Endothelial cell of umbilical vein (primary cell): Measurements from ENCODE around the gene ACSF3. TPM values are rescaled to one million over a fixed set of nuclear protein-coding genes. Genes with fewer than 3 reads are reported as not detected.

Experiments
- BruUV-seq: library from RNA; stranded (reverse); fragments of 400-500 nt; replicated peaks from 2 replicates; lab custom pipeline; 2021; lab: Mats Ljungman, UMichigan
- CTCF ChIA-PET: fragments of 300-600, 350-600 bp; sonication (Branson Sonifier 250); formaldehyde crosslinking; loops from one replicate; lab custom pipeline; 2021; ENCODE audit warnings: antibody characterized with exemption, inconsistent platforms; lab: Charles Lee
- POLR2A ChIA-PET: fragments of 300-600, 350-600 bp; sonication (Branson Sonifier 250); formaldehyde crosslinking; loops from one replicate; lab custom pipeline; 2021; ENCODE audit warnings: antibody characterized with exemption, inconsistent platforms; lab: Charles Lee
- DNase-seq: peaks from one replicate; pipeline ENCODE4 v3.0.0-alpha.2; 2011; ENCODE audit warnings: low read depth, low spot score
- FAIRE-seq: peaks from 2 replicates; lab custom pipeline; 2011; peaks lifted over from hg19 to GRCh38; lab: Jason Lieb, UNC
- H2AFZ ChIP-seq: 2 replicates; pipeline ENCODE4 v1.6.0; 2012; ENCODE audit warnings: low read depth, low read length, control low read depth, inconsistent platforms
- H3K27ac ChIP-seq: 2 replicates; pipeline ENCODE4 v1.5.1; 2011; ENCODE audit warnings: low read depth, mild to moderate bottlenecking, control low read depth, low read length, moderate library complexity; ENCODE audit not compliant: insufficient read depth
- H3K27me3 ChIP-seq, 2 experiments: 2 replicates each; pipeline versions ENCODE4 v1.6.0 to v1.6.1; 2011; ENCODE audit warnings: low read length in 2 of 2, mixed read lengths in 1 of 2; ENCODE audit not compliant: control insufficient read depth in 2 of 2, insufficient read depth in 2 of 2
- H3K36me3 ChIP-seq, 2 experiments: 2 replicates in 1 of 2; 3 replicates in 1 of 2; pipeline ENCODE4 v1.5.1; 2011; ENCODE audit warnings: low read length in 2 of 2, mild to moderate bottlenecking in 1 of 2, moderate library complexity in 1 of 2; ENCODE audit not compliant: control insufficient read depth in 2 of 2, insufficient read depth in 2 of 2; ENCODE audit errors: extremely low read depth in 1 of 2
- H3K4me1 ChIP-seq: 3 replicates; pipeline ENCODE4 v1.5.1; 2011; ENCODE audit warnings: mild to moderate bottlenecking, low read length; ENCODE audit not compliant: control insufficient read depth, insufficient read depth; ENCODE audit errors: extremely low read depth
- H3K4me2 ChIP-seq: 2 replicates; pipeline ENCODE4 v1.6.1; 2011; ENCODE audit warnings: low read length, control low read depth, mixed read lengths; ENCODE audit not compliant: insufficient read depth
- H3K4me3 ChIP-seq, 3 experiments: fragments of 200-600 bp in 1 of 3; sonication (generic), shearing (Covaris generic) in 1 of 3; replicated peaks in 1 of 3; 2 replicates each; pipeline ENCODE4 v1.5.1; 2011 to 2016; ENCODE audit warnings: control low read depth in 3 of 3, low read length in 3 of 3, mild to moderate bottlenecking in 2 of 3, inconsistent platforms in 1 of 3, low read depth in 1 of 3, moderate library complexity in 1 of 3; ENCODE audit not compliant: insufficient read depth in 1 of 3
- H3K79me2 ChIP-seq: 2 replicates; pipeline ENCODE4 v1.6.0; 2012; ENCODE audit warnings: low read length, inconsistent platforms; ENCODE audit not compliant: control insufficient read depth, insufficient read depth
- H3K9ac ChIP-seq: replicated peaks from 2 replicates; pipeline ENCODE3; 2011; ENCODE audit warnings: low read length, control low read depth; ENCODE audit not compliant: insufficient read depth; ENCODE audit errors: extremely low read depth
- H3K9me1 ChIP-seq: replicated peaks from 3 replicates; pipeline ENCODE4 v1.6.0; 2011; ENCODE audit warnings: mild to moderate bottlenecking, low read length; ENCODE audit not compliant: control insufficient read depth, insufficient read depth; ENCODE audit errors: extremely low read depth
- H3K9me3 ChIP-seq: replicated peaks from 2 replicates; pipeline ENCODE4 v1.5.1; 2012; ENCODE audit warnings: low read length, inconsistent platforms; ENCODE audit not compliant: control insufficient read depth, insufficient read depth
- H4K20me1 ChIP-seq: replicated peaks from 2 replicates; pipeline ENCODE3; 2011; ENCODE audit warnings: mild to moderate bottlenecking, low read length; ENCODE audit not compliant: control insufficient read depth, insufficient read depth; ENCODE audit errors: extremely low read depth
- EZH2 ChIP-seq: IDR thresholded peaks from 2 replicates; pipeline ENCODE4 v1.6.1; 2012; ENCODE audit warnings: borderline replicate concordance, low read depth, mild to moderate bottlenecking, moderate library complexity, low read length, inconsistent platforms; ENCODE audit not compliant: severe bottlenecking
- FOS ChIP-seq: IDR thresholded peaks from 2 replicates; pipeline ENCODE4 v1.6.1; 2011; ENCODE audit warnings: mild to moderate bottlenecking, low read length, moderate library complexity, borderline replicate concordance; ENCODE audit not compliant: insufficient read depth
- GATA2 ChIP-seq: IDR thresholded peaks from 2 replicates; pipeline ENCODE4 v1.7.0; 2011; ENCODE audit warnings: low read depth, mild to moderate bottlenecking, moderate library complexity, mixed read lengths, low read length; ENCODE audit not compliant: insufficient read length, insufficient read depth
- JUN ChIP-seq: IDR thresholded peaks from 2 replicates; pipeline ENCODE4 v1.6.1; 2011; ENCODE audit warnings: borderline replicate concordance, low read depth; ENCODE audit not compliant: insufficient read length, insufficient read depth
- MYC ChIP-seq: IDR thresholded peaks from one replicate; pipeline ENCODE4 v1.6.1; 2011; ENCODE audit warnings: mild to moderate bottlenecking, low read depth, low read length
- POLR2A ChIP-seq: IDR thresholded peaks from 2 replicates; pipeline ENCODE4 v1.6.1; 2012; ENCODE audit warnings: low read depth, mild to moderate bottlenecking, control low read depth, low read length
- POLR2AphosphoS5 ChIP-seq: IDR thresholded peaks from 2 replicates; pipeline ENCODE4 v1.6.1; 2012; ENCODE audit warnings: low read depth, mild to moderate bottlenecking, control low read depth, low read length, moderate library complexity; ENCODE audit not compliant: insufficient read depth
- dilution Hi-C: fragments of 300-500 bp; cut with MboI; formaldehyde crosslinking; loops from one replicate; pipeline ENCODE4 v1.15.0; 2019; ENCODE audit warnings: low sequenced_read_pairs; ENCODE audit not compliant: extremely low pct_ligation_motif_present
- intact Hi-C: fragments of 100-400 bp; cut with micrococcal nuclease; formaldehyde crosslinking; loops from one replicate; pipeline ENCODE4 v1.10.0; 2022
- polyA plus RNA-seq, 4 experiments: library from polyadenylated mRNA; depleted of rRNA in 3 of 4; stranded (reverse) in 3 of 4; unstranded in 1 of 4; fragments of >200 nt; gene quantifications; 2 replicates each; pipeline versions ENCODE4 v1.2.1 to v1.2.3, GENCODE V29; 2011 to 2012; ENCODE audit warnings: missing spikeins in 1 of 4
- total RNA-seq: library from RNA; stranded (reverse); gene quantifications from 2 replicates; pipeline ENCODE4 v1.2.3, GENCODE V29; 2021
- TF ChIP-seq, protein P1 (sequence below): IDR thresholded peaks from 2 replicates; pipeline ENCODE4 v1.6.1; 2011; ENCODE audit not compliant: insufficient read depth, insufficient read length
- TF ChIP-seq, protein P2 (sequence below), 2 donors: IDR thresholded peaks; 1 replicate in 1 of 2; 2 replicates in 1 of 2; pipeline ENCODE4 v1.5.1; 2011; ENCODE audit warnings: low read length in 2 of 2, mild to moderate bottlenecking in 2 of 2, moderate library complexity in 2 of 2, control low read depth in 1 of 2, inconsistent platforms in 1 of 2, low read depth in 1 of 2; ENCODE audit not compliant: insufficient read depth in 1 of 2; ENCODE audit errors: extremely low read depth in 1 of 2

The ACSF3 gene
- total and polyA plus RNA-seq, 2 donors (not counting 3 experiments of a cell fraction or from before 2014, with no cell fraction given) = 18.6 to 33.2 TPM

DNA sequence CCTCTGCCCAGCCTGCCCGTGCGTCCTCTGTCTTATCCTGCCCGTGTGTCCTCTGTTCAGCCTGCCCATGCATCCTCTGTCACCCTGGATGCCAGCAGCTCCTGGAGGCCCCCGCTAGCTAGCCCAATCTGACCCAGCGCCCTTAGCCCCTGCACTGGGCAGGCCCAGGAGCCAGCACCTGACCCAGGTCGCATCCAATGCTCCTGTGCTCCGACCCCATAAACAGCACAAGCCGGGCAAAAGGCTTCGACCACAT, 91.0 kb downstream of the ACSF3 start:
- intact Hi-C loops = no loop called here
- BruUV-seq = no TSS peak
- H3K27me3 ChIP-seq = peaks cover 0 to 4% of the 10 kb centered on the region in 2 experiments
- H3K9ac ChIP-seq = no peak overlapping the region
- no peak overlapping the region for H3K4me3 ChIP-seq
- DNase-seq = no peak
- FAIRE-seq = no peak
- ChIA-PET POLR2A (no interaction called here), CTCF (interaction anchor here (1.4 to 1.8 kb wide), 2 partner anchors 8 to 10 kb away, joined by 4 read pairs; no protein-coding TSS in a partner anchor)
- H3K4me2 ChIP-seq = no peak overlapping the region
- H3K27ac ChIP-seq = no peak overlapping the region
- no peaks in the 10 kb centered on the region for H3K4me1 ChIP-seq
- dilution Hi-C loops = no loop called here
- H3K9me1 ChIP-seq = no peaks in the 10 kb centered on the region
- no peaks in the 10 kb centered on the region for H3K79me2 ChIP-seq
- no peaks in the 10 kb centered on the region for H3K9me3 ChIP-seq
- H3K36me3 ChIP-seq = no peaks in the 10 kb centered on the region
- TF ChIP-seq EZH2 = no peak
- TF ChIP-seq MYC = no peak
- TF ChIP-seq, protein P1, sequence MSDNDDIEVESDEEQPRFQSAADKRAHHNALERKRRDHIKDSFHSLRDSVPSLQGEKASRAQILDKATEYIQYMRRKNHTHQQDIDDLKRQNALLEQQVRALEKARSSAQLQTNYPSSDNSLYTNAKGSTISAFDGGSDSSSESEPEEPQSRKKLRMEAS = no peak
- TF ChIP-seq, protein P2, sequence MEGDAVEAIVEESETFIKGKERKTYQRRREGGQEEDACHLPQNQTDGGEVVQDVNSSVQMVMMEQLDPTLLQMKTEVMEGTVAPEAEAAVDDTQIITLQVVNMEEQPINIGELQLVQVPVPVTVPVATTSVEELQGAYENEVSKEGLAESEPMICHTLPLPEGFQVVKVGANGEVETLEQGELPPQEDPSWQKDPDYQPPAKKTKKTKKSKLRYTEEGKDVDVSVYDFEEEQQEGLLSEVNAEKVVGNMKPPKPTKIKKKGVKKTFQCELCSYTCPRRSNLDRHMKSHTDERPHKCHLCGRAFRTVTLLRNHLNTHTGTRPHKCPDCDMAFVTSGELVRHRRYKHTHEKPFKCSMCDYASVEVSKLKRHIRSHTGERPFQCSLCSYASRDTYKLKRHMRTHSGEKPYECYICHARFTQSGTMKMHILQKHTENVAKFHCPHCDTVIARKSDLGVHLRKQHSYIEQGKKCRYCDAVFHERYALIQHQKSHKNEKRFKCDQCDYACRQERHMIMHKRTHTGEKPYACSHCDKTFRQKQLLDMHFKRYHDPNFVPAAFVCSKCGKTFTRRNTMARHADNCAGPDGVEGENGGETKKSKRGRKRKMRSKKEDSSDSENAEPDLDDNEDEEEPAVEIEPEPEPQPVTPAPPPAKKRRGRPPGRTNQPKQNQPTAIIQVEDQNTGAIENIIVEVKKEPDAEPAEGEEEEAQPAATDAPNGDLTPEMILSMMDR (IDR thresholded peaks at IDR 0.05; ENCODE audit: extremely low read depth in 1 of 2, insufficient read depth in 1 of 2, low read depth in 1 of 2, low read length in 2 of 2) = no peak
- no peak for TF ChIP-seq POLR2AphosphoS5
- TF ChIP-seq GATA2 = no peak
- TF ChIP-seq POLR2A = no peak
- no peak for TF ChIP-seq FOS
- no peak for TF ChIP-seq JUN
- H4K20me1 ChIP-seq = no peaks in the 10 kb centered on the region
- H2AFZ ChIP-seq = no peak overlapping the region
